ENCODE data around the gene EPHB2.
A peak's percentile ranks its signal among the peaks of the same experiment; 100 is the strongest.

The EPHB2 gene

DNA sequence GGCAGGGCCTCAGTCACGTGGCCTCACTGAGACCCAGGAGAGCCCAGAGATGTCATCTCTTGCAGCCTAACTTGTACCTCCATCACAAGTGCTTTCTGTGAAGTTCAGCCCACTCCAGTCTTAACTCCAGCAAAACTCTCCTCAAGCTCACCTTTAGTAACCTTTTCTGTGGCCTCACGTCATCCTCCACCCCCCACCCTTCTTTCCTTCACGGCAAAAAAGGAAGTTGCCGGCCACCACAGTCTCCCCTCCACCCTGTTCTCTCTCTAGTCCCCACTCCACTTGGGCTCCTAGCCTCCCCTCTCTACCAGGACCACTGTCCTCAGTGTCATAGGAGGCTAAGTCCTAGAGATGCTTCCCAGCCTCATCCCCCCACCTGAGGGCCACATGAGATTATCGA, 155.1 kb downstream of the EPHB2 start:
- no peak for DNase-seq

DNA sequence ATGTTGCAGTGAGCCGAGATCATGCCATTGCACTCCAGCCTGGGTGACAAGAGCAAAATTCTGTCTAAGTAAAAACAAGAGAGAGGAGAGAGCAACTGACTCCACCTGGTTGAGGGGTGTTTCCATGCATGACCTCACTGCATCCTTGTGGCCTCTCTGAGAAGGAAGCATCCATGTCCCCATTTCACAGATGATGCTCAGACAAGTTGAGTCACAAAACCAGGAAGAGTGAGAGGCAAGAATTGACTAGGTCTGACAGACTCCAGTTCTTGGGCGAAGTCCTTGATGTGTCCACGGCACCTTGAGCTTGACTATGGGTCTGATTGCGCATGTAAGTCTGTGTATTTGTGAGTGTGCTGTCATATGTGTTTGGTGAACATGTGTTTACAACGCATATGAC, 156.2 kb downstream of the EPHB2 start:
- no peak for DNase-seq

DNA sequence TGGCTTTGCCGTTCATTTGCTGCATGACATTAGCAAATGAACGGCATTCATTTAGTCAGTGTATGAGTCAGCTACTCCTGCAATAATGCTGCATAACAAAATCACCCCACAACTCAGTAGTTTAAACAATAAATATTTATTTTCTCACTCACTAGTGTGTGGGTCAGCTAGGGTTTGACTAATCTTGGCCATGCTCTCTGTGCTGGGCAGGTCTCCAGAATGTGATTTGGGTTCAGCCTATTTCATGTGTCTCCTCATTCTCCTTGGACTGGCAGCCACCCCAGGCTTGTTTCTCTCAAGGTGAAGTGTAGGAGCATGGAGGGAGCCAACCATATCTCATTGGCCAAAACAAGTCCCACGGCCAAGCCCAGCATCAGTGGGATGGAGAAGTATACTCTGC, 157.7 kb downstream of the EPHB2 start:
- no peak for DNase-seq

DNA sequence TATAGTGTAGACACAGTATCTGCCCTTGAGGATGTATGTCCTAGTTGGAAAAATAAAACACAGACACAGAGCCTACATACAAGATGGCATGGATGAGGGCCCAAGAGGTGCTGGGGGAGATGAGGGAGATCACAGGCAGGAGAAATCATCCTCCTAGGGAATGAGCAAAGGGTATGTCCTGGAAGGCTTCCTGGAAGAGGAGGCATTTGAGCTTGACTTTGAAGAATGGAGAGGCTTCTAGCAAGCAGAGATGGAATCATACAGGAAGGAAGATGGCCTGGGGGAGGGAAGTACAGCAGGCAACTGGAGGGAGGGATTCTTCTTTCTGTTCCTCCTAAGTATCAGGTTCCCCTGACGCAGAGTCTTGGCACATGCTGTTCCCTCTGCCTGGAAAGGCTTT, 158.7 kb downstream of the EPHB2 start:
- no peak for DNase-seq

DNA sequence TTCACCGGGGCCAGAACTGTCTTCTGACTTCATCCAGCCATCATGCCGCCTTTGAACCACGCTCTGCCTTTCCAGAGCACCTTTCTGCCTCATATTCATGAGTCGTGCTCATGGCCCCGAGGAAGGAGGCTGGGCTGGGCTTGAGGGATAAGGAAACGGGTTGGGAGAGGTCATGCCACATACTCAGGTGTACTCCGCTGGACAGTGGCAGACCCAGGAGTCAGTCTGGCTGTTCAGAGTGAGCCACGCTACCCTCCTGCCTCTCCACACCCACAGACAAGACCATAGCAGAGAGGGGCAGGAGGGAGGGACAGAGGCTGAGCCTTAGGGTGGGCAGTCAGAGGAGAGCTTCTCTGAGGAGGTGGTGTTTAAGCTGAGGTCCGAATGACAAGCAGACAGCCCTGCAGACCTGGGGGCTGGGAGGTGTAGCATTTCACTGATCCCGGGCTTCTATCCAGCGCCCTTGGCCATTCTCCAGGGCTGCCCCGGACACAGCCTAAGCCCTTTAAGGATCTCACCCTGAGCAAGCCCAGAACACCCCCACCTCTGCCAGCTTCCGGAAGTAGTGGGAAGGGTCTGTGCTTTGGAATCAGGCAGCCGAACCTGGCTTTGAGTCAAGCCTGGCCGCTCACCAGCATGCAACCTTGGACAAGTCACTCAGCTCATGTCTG, 159.7 kb downstream of the EPHB2 start:
- DNase-seq, result no peak

DNA sequence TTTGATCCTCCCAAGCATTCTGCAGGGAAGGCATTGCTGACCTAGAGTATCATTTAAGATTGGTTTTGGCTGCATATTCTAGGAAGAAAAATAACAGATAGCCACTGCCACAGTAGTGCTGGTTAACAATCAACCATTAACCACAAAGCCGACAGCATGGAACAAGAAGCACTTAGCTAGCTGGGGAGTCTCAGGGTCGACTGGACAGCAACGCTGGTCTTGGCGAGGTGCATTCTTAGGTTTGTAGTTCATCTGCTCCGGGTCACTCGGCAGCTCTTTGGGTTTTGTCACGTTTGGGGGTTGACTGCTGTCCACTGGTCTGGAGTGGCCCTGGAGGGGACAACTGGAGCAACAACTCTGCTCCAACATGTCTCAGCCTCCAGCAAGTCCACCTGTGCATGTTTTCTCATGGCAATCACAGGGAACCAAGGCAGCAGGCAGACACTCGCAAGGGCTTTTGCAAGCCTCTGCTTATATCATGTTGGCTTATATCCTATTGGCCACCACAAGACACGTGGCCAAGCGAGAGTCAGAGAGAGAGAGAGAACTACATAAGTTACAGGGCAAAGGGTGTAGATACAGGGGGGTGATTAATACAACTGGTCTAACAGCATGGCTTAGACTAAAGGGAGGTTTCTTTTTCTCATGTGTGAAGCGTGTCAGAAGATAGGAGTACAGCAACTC, 162.5 kb downstream of the EPHB2 start:
- no peak for DNase-seq

DNA sequence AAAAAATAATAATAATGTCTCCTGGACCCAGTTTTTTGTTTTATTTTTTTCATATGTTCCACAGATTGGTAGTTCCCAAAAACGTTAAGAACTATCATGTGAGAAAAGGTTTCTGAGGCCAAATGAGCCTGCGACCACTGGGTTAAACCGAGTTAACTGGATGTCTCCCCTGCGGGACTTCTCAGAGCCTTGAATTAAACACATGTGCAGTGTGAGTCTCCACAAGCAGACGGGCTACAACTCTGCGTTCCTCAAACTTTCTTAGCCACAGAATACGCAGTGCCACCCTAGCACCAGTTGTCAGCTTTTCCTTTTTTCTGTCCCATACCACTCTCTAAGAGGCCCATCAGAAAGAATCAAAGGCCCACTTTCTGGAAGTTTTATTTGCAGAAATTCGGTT, 164.1 kb downstream of the EPHB2 start:
- no peak for DNase-seq

DNA sequence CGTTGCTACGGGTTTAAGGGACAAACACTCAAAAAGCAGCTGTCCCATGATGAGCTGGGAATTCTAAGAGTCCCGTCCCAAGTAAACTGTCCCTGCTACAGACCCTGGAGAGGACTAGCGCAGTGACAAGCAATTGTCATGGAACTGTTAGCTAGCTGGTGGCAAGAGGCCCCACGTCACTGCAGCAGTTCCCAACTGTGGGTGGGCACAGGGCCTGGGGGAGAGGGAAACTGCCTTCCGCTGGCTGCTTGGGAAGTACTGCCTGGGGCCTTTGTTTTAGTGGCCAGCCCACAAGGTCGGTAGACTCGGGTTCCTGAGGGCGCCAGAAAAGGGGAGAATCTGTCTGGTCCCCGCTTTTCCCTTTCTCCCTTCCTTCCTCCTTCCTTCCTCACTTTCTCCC, 164.6 kb downstream of the EPHB2 start:
- DNase-seq, result no peak

DNA sequence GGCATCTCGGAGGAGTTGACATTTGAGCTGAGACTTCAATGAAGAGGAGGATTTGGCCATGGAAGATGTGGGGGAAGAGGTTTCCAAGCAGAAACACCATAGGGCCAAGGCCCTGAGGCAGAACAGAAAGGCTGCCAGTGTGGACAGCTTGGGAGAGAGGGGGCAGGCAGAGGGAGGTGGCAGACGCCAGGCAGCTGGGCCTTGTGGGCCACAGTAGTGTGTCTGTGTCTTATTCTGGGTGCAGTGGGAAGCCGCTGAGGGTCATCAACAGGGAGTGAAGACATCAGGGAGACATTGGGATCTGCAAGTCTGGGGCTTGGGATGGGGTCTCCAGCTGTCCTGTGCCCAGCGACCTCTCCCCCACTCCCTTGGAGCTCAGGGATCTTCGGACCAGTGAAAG, 165.2 kb downstream of the EPHB2 start:
- DNase-seq, result no peak

DNA sequence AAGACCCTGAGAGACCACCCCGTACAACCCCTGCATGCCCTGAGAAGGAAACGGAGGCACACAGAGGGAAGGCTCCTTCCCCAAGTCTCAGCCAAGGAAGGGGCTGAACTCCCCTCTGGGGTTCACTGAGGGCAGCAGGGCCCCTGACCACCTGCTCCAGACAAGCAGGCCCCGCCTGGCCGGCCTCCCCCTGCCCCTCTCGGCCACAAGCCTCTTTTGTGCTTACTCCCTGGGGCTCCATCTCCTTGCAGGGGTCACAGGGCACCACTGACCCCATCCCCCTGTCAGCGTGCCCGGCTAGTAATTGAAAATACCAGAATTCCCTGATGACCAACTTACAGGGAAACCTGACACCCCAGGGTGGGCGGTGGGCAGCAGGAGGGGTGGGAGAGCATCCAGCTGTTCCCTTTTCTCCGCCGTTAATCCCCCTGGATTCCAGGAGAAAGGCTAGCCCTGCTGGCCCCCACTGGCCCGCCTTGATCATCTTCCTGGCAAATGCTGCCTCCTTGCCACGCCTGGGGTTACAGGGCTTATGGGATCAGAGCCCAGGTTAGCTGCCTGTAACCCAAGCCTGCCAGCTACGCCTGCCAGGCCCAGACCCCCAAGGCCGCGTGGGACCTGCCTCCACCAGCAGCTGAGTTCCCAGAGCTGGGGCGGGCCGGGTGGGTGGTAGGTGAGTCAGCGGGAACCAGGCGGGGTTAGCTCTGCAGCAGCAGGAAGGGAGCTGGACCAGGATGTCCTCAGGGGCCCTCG, 165.9 kb downstream of the EPHB2 start:
- DNase-seq, result no peak

DNA sequence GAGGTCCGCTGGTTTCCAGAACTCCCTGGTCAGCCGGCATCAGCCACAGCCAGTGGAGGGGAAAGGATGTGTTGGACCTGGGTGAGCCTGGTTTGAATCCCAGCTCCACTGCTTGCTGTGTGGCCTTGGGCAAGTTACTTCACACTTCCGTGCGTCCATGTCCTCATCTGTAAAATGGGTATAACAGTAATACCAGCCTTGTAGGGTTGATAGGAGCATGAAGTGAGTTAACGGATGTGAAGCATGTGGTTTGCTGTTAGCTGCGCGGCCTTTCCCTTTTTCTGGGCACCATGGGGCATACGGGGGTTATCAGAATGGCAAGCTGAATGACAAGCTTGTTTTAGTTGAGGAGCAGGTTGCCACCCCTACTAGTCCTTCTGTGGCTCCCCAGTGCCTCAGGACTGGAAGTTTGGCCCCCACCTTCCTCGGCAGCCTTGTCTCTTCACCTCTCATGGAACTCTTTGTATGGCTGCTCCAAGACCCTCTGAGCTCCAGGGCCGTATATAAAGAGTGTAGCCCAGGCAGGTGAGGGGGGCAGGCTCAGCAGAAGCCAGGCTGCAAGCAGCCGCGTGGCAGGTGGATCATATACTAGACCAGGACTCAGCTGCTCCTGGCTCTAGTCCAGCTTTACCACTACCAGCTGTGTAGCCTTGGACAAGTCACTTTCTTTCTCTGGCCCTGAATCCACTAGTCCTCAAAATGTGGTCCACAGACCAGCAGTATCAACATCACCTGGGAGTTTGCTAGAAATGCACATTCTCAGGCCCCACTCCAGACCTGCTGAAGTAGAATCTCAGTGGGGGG, 166.7 kb downstream of the EPHB2 start:
- no peak for DNase-seq

DNA sequence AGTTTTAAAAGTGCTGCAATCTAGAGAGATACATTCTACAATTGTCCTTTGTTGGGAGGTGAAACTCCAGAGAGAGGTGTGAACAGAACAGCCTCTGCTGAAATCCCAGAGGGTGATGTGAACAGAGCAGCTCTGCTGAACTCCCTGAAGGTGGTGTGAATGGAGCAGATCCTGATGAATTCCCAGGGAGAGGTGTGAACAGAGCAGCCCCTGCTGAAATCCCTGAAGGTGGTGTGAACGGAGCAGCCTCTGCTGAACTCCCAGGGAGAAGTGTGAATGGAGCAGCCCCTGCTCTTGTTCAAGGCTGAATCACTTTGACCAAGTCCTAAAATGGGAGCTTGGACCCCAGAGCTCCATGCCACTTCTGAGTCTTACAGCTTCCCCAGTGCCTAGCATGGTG, 167.3 kb downstream of the EPHB2 start:
- DNase-seq, result no peak

DNA sequence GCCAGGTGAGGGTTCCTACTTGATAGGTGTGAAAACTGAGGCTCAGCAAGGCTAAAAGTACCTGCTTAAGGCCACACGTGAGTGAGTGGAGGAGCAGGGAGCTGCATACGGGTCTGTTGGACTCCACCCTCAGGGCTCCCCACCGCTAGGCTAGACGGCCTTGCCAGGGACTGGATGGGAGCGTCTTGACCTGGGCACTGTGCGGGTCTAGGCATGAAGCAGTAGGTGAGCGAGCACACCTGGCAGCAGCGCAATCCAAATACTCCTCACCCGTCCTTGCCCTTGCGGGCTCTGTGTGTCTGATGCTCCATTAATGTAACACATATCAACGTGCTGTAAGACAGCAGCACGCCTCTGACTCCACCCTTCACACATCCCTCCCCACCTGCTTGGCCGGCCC, 168.0 kb downstream of the EPHB2 start:
- DNase-seq, result no peak

DNA sequence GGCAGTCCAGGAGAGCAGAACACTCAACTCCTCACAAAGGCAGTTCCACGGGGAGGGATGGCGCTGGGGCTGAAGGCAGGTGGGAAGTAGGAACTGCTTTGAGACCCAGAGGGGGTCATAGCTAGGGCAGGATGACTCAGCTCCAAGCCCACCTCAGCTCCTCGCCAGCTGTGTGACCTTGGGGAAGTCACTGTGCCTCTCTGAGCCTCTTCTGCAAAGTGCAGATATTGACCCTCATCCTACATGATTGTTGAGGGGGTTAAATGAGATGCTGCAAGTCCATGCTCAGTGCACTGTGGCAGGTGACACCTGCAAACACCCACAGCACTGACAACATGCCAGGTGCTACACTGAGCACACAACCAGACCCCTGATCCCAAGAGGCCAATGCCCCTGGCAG, 168.8 kb downstream of the EPHB2 start:
- no peak for DNase-seq

DNA sequence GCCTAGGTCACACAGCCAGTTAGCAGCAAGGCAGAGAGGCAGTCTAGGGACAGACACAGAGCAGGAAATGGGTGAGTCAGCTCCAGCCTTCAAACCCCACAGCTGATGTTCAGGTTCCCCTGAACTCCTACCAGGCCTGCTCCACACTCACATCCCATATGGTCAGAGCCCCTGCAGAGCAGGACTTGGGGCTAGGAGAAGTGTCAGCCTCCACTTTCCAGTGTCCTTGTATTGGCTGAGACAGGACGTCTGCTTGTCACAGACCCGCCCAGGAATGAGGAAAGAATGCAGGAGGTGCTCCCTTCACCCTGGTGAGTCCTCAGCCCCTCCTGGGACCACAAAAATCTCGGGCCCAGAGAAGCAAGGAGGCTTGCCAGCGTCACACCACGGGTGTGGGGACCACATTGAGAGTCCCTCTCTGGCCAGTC, 169.5 kb downstream of the EPHB2 start:
- no peak for DNase-seq

DNA sequence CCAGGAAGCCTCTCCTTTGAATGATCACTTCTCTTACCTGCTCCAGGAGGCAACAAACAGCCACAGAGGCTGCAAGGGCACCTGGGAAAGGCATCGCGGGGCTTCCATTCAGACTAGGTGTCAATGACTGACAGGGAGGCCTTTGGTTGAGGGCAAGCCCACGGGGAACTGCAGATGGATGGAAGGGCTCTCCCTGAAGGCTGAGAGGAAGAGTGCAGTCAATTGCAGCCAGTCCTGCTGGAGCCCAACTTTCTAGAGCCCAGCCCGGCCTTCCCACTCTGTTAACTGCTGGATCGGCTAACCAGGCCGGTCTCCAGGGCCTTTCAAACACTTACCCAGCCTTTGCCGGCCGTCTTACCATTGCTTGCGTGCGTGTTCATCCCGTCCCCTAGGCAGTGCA, 172.8 kb downstream of the EPHB2 start:
- no peak for DNase-seq

DNA sequence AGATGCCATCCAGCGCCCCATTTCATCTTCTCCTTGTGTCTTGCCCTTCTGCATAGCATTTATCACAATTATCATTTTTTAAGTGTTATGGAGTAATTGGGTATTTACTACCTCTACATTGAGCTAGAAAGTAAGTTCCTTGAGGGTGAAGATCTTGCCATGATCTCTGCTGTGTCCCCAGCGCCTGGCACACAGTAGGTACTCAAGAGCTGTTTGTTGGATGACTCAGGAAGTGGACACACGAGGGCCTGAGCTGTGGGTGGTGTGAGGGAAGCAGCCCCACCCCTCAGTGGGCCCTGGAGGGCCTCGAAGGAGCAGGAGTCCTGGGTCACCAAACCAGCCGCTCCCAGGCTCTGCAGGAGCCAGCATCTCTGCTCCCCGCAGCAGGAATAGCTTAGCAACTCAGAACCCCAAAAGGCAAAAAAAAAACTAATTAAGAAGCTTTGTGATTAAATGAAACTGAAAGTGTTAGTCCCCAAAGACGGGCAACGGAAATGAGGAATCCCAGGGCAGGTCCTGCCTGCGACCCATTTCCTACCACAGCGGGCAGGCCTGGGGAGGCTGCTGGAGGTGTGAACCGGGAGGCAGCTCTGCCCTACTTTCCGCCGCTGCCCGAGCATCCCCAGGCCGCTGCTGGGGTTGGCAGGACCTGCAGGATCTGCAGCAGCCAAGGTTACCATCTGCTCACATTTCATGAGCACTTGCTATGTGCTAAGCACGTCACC, 174.3 kb downstream of the EPHB2 start:
- DNase-seq, result peak in 1 of 2 donors; percentile 28

DNA sequence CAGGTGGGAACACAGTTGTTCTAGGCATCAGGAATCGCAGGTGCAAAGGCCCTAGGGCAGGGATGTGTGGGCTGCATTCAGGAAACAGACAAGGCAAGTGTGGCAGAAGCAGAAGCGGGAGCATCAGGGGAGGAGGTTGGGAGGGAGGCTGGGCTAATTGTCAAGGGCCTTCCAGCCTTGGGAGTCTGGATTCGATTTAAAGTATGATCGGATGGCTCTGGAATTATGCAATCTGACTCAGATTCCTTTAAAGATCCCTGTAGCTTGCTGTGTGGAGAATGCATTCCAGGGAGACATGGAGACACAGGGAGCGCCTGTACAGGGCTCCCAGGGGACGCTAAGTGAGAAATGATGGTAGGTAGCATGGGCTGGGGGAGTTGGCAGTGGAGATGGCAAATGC, 175.6 kb downstream of the EPHB2 start:
- DNase-seq, result no peak

DNA sequence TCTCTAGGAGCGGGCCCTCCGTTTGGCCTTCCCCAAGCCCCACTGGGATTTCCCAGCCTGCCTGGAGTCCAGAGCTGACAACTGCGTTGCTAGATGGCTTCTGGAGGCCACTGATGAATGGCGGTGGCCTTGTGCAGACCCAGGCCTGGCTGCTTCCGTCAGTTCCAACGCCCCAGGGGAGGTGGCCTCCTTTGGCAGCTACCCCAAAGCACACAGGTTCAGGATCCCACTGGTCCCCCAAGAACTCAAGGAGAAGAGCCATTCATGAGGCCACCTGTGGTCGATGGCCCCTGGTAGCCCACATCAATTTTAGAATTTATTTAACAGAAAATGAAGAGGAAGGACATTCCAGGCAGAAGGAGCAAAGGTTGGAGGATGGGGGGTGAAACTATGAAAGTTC, 176.9 kb downstream of the EPHB2 start:
- DNase-seq, result no peak

DNA sequence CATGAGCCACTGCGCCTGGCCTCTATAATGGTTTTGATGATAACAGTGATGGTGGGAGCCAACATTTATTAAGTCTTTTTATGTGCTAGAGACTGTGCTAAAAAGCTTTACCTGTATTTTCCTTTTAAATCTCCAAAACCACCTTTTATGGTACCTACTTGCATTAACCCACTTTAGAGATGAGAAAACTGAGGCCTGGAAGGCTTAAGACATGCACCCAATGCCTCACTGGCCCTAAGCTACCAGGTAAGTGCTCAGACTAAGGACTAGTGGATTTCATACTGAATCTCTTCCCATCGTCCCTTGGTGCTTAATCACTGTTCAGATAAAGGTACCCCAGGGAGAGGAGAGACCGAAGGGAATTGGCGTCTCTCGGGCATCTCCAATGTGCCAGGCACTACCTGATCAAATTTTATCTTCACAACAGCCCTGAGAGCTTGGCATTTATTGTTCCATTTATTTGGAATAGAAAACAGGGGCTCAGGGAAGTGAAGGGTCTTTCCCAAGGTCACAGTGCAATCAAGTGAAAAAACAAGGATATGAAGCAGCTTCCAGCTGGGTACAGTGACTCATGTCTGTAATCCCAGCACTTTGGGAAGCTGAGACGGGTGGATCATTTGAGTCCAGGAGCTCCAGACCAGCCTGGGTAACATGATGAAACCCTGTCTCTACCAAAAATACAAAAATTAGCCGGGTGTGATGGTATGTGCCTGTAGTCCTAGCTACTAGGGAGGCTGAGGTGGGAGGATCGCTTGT, 177.9 kb downstream of the EPHB2 start:
- no peak for DNase-seq

DNA sequence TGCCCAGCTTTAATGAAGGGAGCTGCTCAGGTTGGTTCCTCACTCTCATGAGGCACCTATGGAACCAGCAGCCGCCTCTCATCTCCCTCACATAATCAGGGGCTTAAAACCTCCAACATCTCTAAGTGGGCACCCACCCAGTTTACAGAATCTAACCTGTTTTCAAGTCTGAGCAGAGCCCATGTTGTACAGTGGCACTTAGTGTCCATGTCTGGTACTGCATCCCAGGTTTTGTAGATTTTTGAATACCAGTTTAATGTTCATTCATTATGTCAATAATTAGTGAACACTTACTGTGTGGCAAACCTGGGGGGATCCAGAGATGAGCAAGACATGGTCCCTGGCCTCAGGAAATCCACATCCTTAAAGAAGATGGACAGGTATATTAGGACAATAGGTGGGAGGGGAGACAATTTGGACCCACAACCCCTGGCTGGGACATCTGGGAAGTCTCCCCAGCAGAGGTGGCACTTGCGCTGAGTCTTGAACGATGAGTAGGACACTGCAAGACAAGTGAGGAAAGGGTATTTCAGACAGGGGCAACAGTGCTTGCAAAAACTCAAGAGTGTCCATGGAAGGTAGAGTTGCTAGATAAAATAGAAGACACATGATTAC, 178.7 kb downstream of the EPHB2 start:
- peak in 1 of 2 donors; percentile 18 for DNase-seq

Data from CD4-positive, alpha-beta T cell treated with Interleukin-4 for 1 hour (primary cell).